Mesenchymal stem cell (in vitro differentiated cells and primary cell): ENCODE data around the gene TSC2.
A peak's percentile ranks its signal among the peaks of the same experiment; 100 is the strongest.

ENCODE experiments used
- DNase-seq: peaks from one replicate; pipeline ENCODE4 v3.0.0-alpha.2; 2013
- H2AFZ ChIP-seq: one replicate; pipeline ENCODE4 v1.6.1; 2013; ENCODE audit warnings: low read depth, mild to moderate bottlenecking, control low read depth, inconsistent platforms, low read length, moderate library complexity
- H2AK5ac ChIP-seq: 2 replicates; pipeline ENCODE4 v1.6.1; 2013; ENCODE audit warnings: low read length, moderate library complexity, mild to moderate bottlenecking, inconsistent platforms; ENCODE audit not compliant: severe bottlenecking
- H2BK120ac ChIP-seq: one replicate; pipeline ENCODE4 v1.6.1; 2013; ENCODE audit warnings: low read depth, mild to moderate bottlenecking, inconsistent platforms, low read length, moderate library complexity
- H2BK12ac ChIP-seq, 2 experiments: one replicate each; pipeline ENCODE4 v1.6.1; 2013; ENCODE audit warnings: inconsistent platforms in 2 of 2, low read length in 2 of 2, mild to moderate bottlenecking in 2 of 2, moderate library complexity in 2 of 2, control low read depth in 1 of 2
- H2BK15ac ChIP-seq: one replicate; pipeline ENCODE4 v1.6.1; 2013; ENCODE audit warnings: mild to moderate bottlenecking, low read depth, inconsistent platforms; ENCODE audit not compliant: poor library complexity, severe bottlenecking
- H2BK5ac ChIP-seq: 2 replicates; pipeline ENCODE4 v1.6.1; 2013; ENCODE audit warnings: low read depth, mild to moderate bottlenecking, low read length, control low read depth, inconsistent platforms; ENCODE audit not compliant: poor library complexity, severe bottlenecking
- H3K14ac ChIP-seq, 2 experiments: one replicate each; pipeline ENCODE4 v1.6.1; 2013; ENCODE audit warnings: inconsistent platforms in 2 of 2, low read length in 2 of 2, control low read depth in 1 of 2, mild to moderate bottlenecking in 1 of 2, moderate library complexity in 1 of 2
- H3K18ac ChIP-seq, 2 experiments: one replicate each; pipeline ENCODE4 v1.6.1; 2013; ENCODE audit warnings: inconsistent platforms in 2 of 2, low read length in 2 of 2, control low read depth in 1 of 2, low read depth in 1 of 2, mild to moderate bottlenecking in 1 of 2
- H3K23ac ChIP-seq, 2 experiments: one replicate each; pipeline ENCODE4 v1.6.1; 2013; ENCODE audit warnings: inconsistent platforms in 2 of 2, low read length in 2 of 2, mild to moderate bottlenecking in 2 of 2, moderate library complexity in 2 of 2, control low read depth in 1 of 2
- H3K27ac ChIP-seq: 2 replicates; pipeline ENCODE4 v1.5.1; 2013; ENCODE audit warnings: mild to moderate bottlenecking, moderate library complexity, low read length, control low read depth, inconsistent platforms; ENCODE audit not compliant: poor library complexity, severe bottlenecking
- H3K27me3 ChIP-seq, 2 experiments: 2 replicates each; pipeline versions ENCODE4 v1.6.1 to v1.7.0; 2013; ENCODE audit warnings: low read length in 2 of 2, mild to moderate bottlenecking in 2 of 2, moderate library complexity in 2 of 2, control low read depth in 1 of 2, inconsistent platforms in 1 of 2; ENCODE audit not compliant: control insufficient read depth in 1 of 2, insufficient read depth in 1 of 2
- H3K36me3 ChIP-seq, 2 experiments: 2 replicates each; pipeline versions ENCODE4 v1.6.1 to v1.7.0; 2013; ENCODE audit warnings: low read length in 2 of 2, control low read depth in 1 of 2, inconsistent platforms in 1 of 2, low read depth in 1 of 2, mild to moderate bottlenecking in 1 of 2; ENCODE audit not compliant: insufficient read depth in 2 of 2, control insufficient read depth in 1 of 2
- H3K4ac ChIP-seq, 2 experiments: one replicate each; pipeline ENCODE4 v1.6.1; 2013; ENCODE audit warnings: inconsistent platforms in 2 of 2, low read length in 2 of 2, mild to moderate bottlenecking in 2 of 2, moderate library complexity in 2 of 2, control low read depth in 1 of 2, low read depth in 1 of 2
- H3K4me1 ChIP-seq: 2 replicates; pipeline ENCODE4 v1.6.1; 2013; ENCODE audit warnings: low read depth, low read length, control low read depth; ENCODE audit not compliant: control insufficient read depth, insufficient read depth
- H3K4me2 ChIP-seq: 2 replicates; pipeline ENCODE4 v1.6.1; 2013; ENCODE audit warnings: low read length, mild to moderate bottlenecking, inconsistent platforms; ENCODE audit not compliant: poor library complexity, severe bottlenecking
- H3K4me3 ChIP-seq, 2 experiments: 2 replicates each; pipeline versions ENCODE4 v1.5.1 to v1.7.0; 2013; ENCODE audit warnings: low read length in 2 of 2, mild to moderate bottlenecking in 2 of 2, control low read depth in 1 of 2, low read depth in 1 of 2; ENCODE audit not compliant: insufficient read depth in 1 of 2
- H3K79me1 ChIP-seq: replicated peaks from 2 replicates; pipeline ENCODE4 v1.6.1; 2013; ENCODE audit warnings: mild to moderate bottlenecking, control low read depth, low read length, inconsistent platforms; ENCODE audit not compliant: poor library complexity, severe bottlenecking
- H3K9ac ChIP-seq: 2 replicates; pipeline ENCODE4 v1.7.0; 2013; ENCODE audit warnings: mild to moderate bottlenecking, low read length, moderate library complexity
- H3K9me3 ChIP-seq: 2 replicates; pipeline ENCODE4 v1.7.0; 2013; ENCODE audit warnings: mild to moderate bottlenecking, low read length; ENCODE audit not compliant: control insufficient read depth
- H4K8ac ChIP-seq: one replicate; pipeline ENCODE4 v1.6.1; 2013; ENCODE audit warnings: inconsistent platforms, mild to moderate bottlenecking, low read length, moderate library complexity
- H4K91ac ChIP-seq: one replicate; pipeline ENCODE4 v1.6.1; 2013; ENCODE audit warnings: mild to moderate bottlenecking, low read length, inconsistent platforms
- WGBS: methylation state at CpG from one replicate; pipeline ENCODE4 v1.1.7; 2013; ENCODE audit warnings: mixed read lengths; 5-methylcytosine and 5-hydroxymethylcytosine counted together

TSC2 gene

GRCh38 chr16:2093793-2094192 lies 46.0 kb downstream of the TSC2 start:
- WGBS, result 96% methylated on average over 9 of the region's 15 CpGs
- Histone ChIP-seq H3K79me1 (peaks cover 9% of the 10 kb centered on the region), H2BK12ac (no peak overlapping the region), H3K27me3 (no peaks in the 10 kb centered on the region), H4K8ac (no peak overlapping the region), H3K9ac (no peak overlapping the region), H2AFZ (no peak overlapping the region), H2AK5ac (no peak overlapping the region), H3K23ac (no peak overlapping the region), H3K18ac (no peak overlapping the region), H2BK5ac (no peak overlapping the region), H3K4me3 (no peak overlapping the region), H3K4ac (no peak overlapping the region), H4K91ac (no peak overlapping the region), H3K27ac (no peak overlapping the region), H3K36me3 (peaks cover 68 to 78% of the 10 kb centered on the region in 2 experiments), H3K4me2 (no peak overlapping the region), H3K9me3 (no peaks in the 10 kb centered on the region), H2BK15ac (no peak overlapping the region), H3K4me1 (peaks cover 52% of the 10 kb centered on the region), H3K14ac (no peak overlapping the region), H2BK120ac (no peak overlapping the region)
- DNase-seq, result no peak

DNA sequence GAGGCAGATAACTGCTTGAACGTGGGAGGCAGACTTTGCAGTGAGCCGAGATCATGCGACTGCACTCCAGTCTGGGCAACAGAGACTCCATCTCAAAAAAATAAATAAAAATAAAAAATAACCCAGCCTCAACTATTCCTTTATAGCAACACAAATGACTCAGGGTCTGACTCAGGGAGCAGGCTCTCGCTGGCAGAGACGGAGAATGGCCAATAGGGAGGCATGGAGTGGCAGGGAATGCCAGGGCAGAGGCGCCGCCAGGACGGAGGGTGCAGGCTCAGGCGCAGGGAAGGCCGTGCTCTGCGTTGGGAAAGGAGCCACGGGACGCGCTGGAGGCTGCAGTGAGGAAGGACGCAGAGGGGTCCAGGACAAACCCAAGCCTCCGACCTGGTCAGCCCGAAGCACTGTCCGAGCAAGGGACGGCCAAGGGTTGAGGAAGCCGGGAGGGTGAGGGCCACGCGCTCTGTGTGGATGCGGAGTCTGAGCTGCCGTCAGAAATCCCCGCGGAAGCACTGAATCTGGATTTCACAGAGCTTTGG lies 47.6 kb downstream of the TSC2 start:
- Histone ChIP-seq H3K4ac (no peak overlapping the region), H3K23ac (no peak overlapping the region), H3K27ac (peak overlapping the region; percentile 62), H4K8ac (no peak overlapping the region), H3K4me2 (no peak overlapping the region), H2AK5ac (no peak overlapping the region), H3K27me3 (no peaks in the 10 kb centered on the region), H3K79me1 (peaks cover 11% of the 10 kb centered on the region), H3K4me3 (no peak overlapping the region), H2BK12ac (no peak overlapping the region), H3K4me1 (peaks cover 48% of the 10 kb centered on the region), H2AFZ (no peak overlapping the region), H4K91ac (no peak overlapping the region), H3K36me3 (peaks cover 61 to 78% of the 10 kb centered on the region in 2 experiments), H2BK15ac (no peak overlapping the region), H3K18ac (no peak overlapping the region), H3K14ac (no peak overlapping the region), H2BK120ac (no peak overlapping the region), H3K9ac (no peak overlapping the region), H2BK5ac (no peak overlapping the region), H3K9me3 (no peaks in the 10 kb centered on the region)
- DNase-seq, result peak; percentile 19
- WGBS, result 94% methylated on average over 26 of the region's 26 CpGs

GRCh38 chr16:2095918-2096582 lies 48.3 kb downstream of the TSC2 start:
- H2BK5ac ChIP-seq, result no peak overlapping the region
- 97% methylated on average over 22 of the region's 23 CpGs for WGBS
- no peak overlapping the region for H2BK12ac ChIP-seq

GRCh38 chr16:2096853-2097595 lies 49.2 kb downstream of the TSC2 start:
- Histone ChIP-seq H2BK120ac (no peak overlapping the region), H4K91ac (peak overlapping the region; percentile 53), H3K4me1 (peaks cover 35% of the 10 kb centered on the region), H3K9ac (no peak overlapping the region), H3K4me3 (no peak overlapping the region), H2BK12ac (no peak overlapping the region), H2AK5ac (no peak overlapping the region), H2BK15ac (no peak overlapping the region), H3K23ac (no peak overlapping the region), H4K8ac (no peak overlapping the region), H2BK5ac (peak overlapping the region; percentile 82), H3K27ac (peak overlapping the region; percentile 28), H3K9me3 (no peaks in the 10 kb centered on the region), H3K27me3 (no peaks in the 10 kb centered on the region), H3K14ac (no peak overlapping the region), H3K79me1 (peaks cover 9% of the 10 kb centered on the region), H2AFZ (no peak overlapping the region), H3K4me2 (peak overlapping the region; percentile 32), H3K4ac (no peak overlapping the region), H3K18ac (no peak overlapping the region), H3K36me3 (peaks cover 55 to 80% of the 10 kb centered on the region in 2 experiments)
- WGBS, result 96% methylated on average over 15 of the region's 25 CpGs
- DNase-seq, result no peak

More at GRCh38 chr16:2095918-2096582, 48.3 kb downstream of the TSC2 start:
- Histone ChIP-seq H3K4ac (no peak overlapping the region), H3K9me3 (no peaks in the 10 kb centered on the region), H4K8ac (no peak overlapping the region), H3K27me3 (no peaks in the 10 kb centered on the region), H3K79me1 (peaks cover 11% of the 10 kb centered on the region), H3K27ac (peak overlapping the region; percentile 62), H2AFZ (no peak overlapping the region), H3K36me3 (peaks cover 61 to 78% of the 10 kb centered on the region in 2 experiments), H3K4me2 (no peak overlapping the region), H2BK120ac (no peak overlapping the region), H3K4me1 (peaks cover 44% of the 10 kb centered on the region), H3K23ac (no peak overlapping the region), H2BK15ac (no peak overlapping the region), H2AK5ac (peak overlapping the region; percentile 76), H3K14ac (no peak overlapping the region), H3K4me3 (no peak overlapping the region), H4K91ac (no peak overlapping the region), H3K9ac (no peak overlapping the region), H3K18ac (no peak overlapping the region)
- no peak for DNase-seq
